GM18498 (cell line): Measurements from ENCODE around the gene TMEM30A.

ENCODE experiments used
- ATAC-seq: cut with Tn5 transposase; IDR thresholded peaks from one replicate; pipeline ENCODE4 v1.9.1; 2021; ENCODE audit warnings: mild to moderate bottlenecking, moderate library complexity; ENCODE audit not compliant: unreplicated experiment

The TMEM30A gene

DNA sequence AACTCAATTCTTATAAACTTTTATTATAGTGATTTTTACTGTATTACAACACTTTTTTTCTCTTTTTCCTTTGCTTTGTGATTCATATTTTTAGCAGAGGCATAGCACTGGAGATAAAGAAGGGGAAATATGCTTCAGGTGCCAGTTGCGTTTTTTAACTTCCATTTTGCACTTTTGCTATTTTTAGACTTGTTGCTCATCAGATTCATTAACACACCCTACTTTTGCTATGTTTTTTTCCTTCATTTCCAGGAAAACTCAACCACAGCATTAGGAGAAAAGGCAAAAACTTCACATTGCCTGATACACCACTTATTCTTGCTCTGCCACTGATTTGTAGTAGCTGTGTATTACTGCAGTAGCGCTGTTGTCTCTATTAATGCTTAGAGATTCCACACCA, 8.0 kb upstream of the TMEM30A start:
- no peak for ATAC-seq

DNA sequence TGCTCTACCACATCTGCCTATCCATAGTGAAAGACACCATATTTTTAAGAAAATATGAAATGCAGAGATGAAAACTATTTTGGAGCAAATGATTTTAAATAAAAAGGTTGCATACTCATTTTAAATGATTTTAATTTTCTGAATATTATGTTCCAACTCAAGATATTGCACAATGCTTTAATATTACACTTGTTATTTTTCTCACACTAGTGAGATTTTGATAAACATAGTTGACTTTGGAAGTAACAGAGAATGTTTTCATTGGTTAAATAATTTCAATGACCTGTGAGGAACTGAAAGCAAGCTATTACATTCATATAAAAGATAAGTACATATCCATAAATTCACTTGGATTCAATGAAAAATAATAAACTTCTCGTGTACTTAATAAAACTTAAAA, 7.2 kb upstream of the TMEM30A start:
- ATAC-seq = no peak

DNA sequence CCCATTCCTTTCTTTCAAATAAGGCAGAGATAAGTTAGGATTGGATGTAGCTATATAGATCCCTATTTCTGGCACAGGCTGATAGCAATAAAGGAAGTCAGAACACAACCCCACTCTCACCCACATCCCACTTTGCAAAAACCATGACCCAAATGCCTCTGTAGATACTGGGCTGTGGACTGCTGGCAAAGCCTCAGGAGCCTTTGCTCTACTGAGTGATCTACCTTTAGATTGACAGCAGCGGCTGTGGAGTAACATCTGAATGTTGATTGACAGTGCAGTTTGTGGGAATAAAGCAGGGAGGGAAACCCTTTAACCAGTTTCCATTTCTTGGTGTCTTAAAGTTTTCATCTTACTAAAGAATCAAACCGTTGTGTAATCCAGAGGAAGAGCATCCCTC, 6.7 kb upstream of the TMEM30A start:
- no peak for ATAC-seq

DNA sequence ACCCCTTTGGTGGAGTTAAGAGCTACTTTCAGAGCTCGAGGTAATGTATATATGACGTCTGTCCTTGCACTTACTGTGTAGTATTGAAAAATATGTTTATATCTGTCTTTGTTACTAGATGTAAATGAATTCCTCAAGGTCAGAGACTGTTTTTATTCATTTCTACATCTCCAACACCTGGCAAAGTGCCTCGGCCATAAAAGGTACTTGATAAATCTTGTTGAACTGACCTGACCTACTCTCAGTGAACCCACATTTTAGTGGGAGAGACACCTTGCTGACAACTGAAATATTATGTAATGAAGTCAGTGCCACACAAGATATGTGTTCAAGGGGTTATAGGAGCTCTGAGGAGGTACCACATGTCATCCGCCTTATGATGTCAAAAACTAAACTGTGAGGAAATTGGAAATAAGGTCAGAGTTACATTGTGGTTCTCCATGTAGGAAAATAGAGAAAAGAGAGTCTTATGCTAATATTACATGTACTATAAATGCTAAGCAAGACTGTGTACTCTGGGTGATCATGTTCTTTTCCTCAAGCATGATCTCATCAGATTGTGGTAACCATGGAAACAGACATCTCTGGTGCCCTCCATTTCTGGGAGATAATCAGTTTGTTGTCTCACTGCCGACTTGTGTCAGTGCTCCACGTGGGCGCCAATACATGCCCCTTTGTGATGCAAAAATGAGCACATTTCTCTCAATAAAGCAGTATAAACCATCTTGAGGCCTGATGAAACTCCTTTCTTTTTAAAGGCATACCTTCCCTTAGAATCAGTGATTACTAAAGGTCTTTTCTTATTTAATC, 5.7 kb upstream of the TMEM30A start:
- no peak for ATAC-seq

DNA sequence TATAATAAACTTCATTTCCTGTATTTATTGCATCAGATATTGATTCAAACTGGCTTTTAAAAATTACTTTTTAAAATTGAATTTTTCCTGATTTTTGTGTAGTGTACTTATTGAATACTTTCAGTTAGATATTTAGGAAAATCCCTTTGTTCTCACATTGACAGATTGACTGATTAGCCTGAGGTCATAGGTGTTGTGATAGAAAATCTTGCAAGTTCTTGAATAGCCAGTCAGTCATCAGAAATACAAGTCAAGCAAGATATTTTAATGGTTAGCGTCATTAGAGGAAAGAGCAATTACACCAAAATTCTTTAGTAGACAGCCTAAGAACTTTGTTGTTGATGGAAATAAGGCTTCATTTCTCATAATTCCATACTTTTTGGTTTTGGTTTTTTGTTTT, 3.4 kb upstream of the TMEM30A start:
- ATAC-seq = no peak

DNA sequence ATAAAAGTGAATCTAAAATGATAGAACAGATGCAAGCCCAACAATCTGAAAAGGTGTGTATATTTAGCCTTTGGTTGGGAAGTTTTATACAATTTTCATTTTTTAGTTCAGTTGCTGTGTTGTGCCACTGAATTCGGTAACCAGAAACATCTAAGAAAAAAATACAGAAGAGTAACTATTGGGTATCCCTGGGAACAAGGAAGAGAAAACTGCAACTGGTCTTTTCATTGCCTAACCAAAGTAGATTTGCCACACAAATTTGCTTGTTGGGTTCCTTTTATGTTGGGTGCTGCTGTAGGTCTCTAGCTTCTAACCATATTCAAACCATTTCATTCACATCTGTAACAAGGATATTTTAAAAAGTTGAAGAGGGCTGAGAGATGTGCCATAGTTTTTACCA, 2.8 kb upstream of the TMEM30A start:
- ATAC-seq = no peak

DNA sequence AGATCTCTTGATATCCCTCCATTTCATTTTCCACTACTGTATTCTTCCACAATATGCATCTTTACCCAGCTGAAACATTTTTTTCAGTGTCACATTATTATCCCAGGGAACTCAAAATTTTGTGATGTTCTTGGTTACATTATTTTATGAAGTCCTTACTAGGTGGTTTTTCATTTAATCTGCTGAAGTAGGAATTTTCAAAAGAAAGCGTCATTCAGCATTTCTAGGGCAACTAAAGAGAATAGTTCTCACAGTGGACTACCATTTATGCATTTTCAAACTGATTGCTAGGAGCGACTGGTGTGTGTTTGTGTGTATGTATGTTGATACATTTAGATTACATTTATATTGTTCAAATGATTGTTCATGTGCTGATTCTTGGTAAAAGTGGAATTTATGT, 2.4 kb upstream of the TMEM30A start:
- no peak for ATAC-seq

DNA sequence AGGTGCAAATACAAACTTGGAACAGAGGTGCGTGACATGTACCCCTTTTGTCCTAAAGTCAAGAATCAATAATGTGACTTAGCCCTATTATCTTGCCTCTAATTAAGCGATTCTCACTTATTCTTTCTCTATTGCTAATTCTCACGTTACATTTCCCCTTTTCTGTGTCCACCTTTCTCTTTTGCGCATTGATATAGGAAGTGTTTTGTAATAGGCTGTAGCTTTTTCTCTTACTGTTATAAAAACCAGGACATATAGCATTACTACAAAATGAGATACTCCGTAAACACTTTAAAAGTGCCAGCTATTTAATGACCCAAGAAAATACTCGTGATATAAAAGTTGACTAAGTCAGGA, 669 bp upstream of the TMEM30A start:
- peak; percentile 14 for ATAC-seq

DNA sequence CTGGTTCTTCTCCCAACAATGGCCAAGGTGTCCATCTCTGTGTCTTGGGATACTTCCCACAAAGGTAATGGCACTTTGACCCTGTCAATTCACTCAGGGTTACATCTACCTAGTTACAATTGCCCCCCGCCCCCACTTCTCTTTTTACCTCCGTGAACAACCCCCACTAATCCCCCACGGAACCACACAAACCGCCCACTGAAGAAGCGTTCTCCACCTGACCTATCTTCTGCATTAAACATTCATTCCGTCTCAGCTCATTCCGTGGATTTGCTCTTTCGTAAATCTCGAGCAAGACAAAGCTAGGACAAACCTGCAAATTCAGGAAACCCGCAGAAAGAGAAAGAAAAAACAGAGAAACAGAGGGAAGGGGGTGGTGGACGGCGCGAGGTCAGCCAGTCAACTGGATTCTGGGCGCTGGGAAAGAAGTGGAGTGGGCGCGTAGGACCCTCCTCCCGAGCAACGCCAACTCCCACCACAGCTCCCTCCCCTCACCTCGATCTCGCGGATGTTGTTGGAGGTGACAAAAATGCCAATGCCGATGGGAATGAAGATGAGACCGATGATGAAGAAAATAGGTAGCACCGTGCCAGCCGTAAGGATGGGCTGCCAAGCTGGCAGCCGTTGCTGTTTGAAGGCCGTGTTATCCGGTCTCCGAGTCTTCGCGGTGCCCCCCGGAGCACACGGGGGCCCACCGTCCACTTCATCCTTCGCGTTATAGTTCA, 523 bp downstream of the TMEM30A start:
- ATAC-seq = no peak

DNA sequence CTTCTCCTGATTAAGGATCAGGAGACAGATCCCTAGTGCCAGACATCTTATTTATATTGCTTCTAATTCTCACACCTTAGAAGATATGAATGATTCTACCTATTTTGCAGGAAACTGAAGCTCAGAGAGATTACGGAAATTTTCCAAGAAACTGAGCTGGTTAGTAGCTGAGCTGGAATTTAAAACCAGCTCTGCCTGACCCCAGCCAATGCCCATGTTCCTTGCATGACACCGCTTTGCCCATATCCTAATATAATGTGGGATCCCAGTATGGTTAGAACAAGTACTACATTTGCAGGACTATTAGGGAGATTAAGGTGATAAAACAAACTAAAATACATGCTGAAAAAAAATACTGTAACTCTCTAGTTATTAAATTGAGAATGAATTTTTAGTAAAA, 1.9 kb downstream of the TMEM30A start:
- ATAC-seq = no peak

DNA sequence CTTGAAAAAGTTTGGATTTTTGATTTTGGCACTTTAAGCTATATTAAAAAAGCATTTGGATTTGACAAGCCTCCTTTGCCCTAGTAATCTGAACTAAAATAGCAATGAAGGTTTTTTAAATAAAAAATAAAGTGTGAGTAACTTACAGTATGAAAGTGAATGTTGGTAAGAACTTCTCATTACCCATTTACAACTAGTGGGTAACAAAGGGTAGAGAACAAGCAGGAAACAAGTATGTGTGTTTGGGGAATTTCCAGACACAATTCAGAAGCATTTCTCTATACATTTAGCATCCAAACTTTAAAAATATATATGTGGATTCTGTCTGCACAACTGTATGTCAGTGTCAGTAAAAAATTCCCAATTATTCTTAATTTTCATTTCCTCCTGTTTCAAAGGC, 2.9 kb downstream of the TMEM30A start:
- no peak for ATAC-seq

DNA sequence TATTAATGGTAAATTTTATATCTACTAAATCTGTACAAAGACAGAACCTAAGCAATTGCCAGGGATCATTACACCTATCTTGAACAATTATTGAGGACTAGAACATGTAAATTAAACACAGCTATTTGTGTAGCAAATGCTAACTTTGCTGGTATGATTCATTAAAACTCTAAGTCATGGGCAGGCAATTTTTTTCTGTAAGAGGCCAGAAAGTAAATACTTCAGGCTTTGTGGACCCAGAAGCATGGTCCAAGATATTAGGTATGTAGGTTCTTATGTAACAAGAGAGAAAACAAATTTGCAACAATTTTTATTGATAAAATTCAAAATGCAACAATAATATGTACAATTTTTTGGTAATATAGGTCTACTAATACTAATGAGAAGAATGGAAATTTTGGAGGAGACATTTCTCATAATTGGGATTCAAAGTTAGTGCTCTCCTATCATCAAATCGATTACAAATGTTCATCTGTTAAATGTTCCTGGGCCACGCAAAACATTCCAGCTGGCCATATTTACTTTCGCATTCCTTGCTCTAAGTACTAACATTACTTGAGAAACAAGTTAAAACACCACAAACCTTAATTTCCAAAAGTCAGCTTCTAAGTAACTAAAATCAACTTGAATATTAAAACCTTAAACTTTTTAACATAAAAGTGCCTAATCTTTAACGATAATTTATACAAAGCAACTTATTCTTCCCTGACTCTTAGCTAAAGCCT, 4.3 kb downstream of the TMEM30A start:
- no peak for ATAC-seq

DNA sequence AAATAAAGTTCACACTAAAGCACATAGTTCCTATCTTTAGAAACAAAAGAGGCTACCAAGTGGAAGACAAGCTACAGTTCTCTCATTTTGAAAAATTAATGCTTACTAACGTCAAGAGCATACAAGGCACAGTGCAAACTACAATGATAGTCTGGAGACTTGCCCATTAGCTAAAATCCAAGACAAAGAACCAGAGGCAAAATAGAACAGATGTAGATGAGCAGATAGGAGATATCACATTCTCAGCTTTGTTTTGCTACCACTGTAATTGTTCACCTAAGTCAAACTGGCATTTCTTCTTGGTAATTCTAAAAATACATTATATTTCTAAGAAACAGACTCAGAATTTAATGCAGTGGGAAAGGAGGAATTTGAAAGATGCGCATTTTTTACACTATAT, 5.2 kb downstream of the TMEM30A start:
- no peak for ATAC-seq

DNA sequence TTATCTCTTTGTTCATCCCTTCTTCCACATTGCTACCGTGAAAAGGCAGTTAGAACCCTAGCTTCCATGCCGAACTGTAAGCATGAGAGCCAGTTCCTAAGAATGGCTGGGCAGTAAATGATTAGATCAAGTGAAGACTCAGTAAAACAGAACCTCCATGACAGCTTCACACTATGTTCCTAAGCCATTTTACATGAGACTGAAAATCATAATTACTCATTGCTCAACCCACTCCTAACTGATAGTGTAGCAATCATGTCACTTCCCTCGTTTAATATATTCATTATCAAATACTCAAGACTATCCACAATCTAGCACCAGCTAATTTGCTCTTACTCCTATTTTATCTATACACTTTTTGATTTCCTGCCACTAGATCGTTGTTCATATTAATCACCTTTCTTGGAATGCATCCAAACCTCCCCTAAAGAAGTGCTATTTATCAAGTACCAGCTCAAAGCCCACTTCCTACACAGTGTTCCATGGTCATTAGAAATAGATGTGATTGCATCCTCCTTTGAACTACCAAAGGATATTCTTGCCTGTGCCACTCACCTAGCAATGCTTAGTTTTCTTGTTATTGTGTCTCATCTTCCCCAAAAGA, 6.0 kb downstream of the TMEM30A start:
- ATAC-seq = no peak

DNA sequence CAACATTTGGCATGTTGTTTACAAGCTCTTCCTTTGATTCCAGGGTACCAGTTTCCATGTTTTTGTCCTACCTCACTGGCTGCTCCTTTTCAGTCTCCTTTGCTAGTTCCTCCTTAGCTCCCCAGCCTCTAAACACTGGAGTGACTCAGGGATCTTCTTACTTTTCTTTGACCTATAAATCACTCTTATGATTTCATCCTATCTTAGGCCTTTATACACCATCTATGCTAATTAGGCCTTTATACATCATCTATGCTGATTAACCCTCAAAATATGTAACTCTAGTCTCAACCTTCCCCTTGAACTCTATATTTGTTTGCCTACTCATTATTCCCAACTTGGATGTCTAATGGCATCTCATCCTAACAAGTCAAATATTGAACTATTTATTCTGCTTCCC, 9.5 kb downstream of the TMEM30A start:
- ATAC-seq = no peak

DNA sequence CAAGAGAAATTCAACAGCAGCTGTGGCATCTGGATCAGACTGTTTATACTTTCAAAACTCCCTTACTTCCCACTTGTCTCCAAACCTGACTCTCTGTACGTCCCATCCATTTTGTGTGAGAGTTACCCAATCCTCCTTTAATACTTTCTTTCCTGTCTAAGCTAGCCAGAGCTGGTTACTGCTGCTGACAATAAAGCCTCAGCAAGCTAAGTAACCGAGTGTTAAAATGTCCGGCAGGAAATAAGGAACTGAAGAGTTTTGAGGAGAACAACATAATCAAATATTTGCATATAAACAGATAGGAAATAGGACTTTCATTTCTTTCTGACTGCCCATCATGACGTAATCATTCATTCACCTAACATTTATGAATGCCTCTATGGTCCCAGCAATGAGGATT, 11.6 kb downstream of the TMEM30A start:
- no peak for ATAC-seq

DNA sequence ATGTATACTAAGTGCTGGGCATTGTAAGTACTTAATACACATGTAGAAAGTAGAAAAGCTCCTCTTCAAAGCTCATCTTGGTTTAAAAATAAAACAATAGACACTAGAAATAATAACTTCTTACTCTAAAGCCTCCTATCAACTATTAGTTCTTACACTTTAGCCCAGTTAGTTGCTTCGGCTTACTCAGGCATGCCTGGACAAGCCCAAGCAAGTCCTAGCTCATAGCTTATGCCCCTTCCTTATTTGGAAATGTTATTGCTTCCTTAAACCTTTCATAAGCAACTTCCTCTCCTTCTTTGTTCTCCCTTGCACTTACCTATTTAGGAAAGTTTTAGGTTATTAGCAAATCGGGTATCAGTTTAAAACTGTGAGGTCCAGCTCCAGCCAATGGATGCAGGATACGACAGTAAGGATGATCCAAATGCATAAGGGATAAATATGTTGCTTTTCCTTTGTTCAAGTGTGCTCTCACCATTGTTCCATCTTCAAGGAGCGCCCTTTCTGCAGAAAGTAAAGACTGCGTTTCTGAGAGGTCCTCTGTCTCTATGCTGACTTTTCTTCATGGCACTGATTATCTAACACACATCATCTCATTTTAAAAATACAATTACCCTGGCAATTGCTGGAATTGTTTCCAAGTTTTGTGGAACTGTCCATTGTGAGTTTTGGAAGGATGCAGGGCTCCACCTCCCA, 12.3 kb downstream of the TMEM30A start:
- no peak for ATAC-seq

DNA sequence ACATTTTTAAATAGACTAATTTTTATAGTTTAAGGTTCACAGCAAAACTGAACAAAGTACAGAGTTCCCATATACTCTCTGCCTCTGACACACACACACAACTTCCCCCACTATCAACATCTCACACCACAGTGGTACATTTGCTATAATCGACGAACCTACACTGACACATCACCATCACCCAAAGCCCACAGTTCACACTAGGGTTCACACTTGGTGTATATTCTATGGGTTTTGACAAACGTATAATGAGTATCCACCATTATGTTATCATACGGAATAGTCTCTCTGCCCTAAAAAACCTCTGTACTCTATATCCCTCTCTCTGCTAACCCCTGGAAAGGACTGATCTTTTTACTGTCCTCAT, 15.6 kb downstream of the TMEM30A start:
- no peak for ATAC-seq

DNA sequence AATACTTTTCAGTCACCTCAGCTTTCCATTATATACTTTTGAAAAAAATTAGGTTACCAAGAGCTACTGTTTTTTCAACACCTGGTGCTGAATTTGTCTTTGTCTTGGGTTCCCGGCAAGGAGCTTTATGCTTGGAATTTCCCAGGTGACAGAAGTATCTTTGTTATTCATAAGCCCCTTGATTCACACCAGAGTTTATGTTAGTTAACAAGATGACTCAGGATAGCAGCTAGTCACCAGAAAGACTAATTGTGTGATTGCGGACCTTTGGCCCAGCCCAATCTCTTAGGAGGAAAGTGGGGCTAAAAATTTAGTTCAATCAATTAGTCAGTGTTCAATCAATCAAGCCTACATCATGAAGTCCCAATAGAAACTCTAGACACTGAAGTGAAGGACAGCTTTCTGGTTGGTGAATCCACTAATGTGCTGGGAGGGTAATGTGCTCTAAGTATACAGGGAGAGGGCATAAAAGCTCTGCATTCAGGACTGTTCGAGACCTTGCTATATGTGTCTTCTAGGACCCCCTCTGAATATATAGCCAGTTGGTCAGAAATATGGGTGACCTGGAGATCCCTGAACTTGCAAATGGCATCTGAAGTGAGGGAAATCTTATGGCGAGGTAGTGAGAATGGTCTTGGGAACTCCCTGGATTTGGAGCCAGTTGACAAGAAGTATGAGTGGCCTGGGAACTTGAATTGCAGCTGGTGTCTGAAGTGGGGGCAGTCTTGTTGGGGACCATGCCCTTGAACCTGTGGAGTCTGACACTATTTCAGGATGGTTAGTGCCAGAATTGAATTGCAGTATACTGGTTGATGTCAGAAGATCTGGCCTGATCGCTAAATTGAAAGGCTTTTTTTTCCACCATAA, 16.2 kb downstream of the TMEM30A start:
- ATAC-seq = no peak

DNA sequence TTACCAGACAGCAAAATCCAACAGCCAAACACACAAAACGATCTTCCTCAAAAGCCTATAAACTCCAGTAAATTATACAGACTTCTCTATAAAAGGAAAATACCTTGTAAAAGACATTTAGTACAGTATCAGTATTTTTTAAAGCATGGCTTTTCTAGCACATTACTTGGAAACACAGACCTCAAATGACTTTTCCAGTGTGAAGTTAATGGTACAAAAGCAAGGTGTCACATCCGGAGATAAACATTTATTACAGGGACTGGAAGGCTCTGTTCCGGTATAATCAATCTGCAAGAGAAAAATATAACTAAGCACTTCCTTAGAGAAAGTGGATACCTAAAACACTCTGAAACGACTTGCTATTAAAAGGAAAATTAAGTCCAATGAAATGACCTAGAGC, 17.1 kb downstream of the TMEM30A start:
- ATAC-seq = no peak
